ENCODE data around the gene CTNNBIP1.

- no peak for TF ChIP-seq CTCF (IDR thresholded peaks at IDR 0.05 in 2 of 3, conservative IDR thresholded peaks at IDR 0.05 in 1 of 3; ENCODE audit: borderline replicate concordance in 1 of 3, insufficient read depth in 1 of 3, low read depth in 2 of 3, low read length in 2 of 3)
- TF ChIP-seq SRF (IDR thresholded peaks at IDR 0.05; ENCODE audit: low read depth): no peak
- no peak for TF ChIP-seq EZH2phosphoT487 (IDR thresholded peaks at IDR 0.05; ENCODE audit: borderline replicate concordance)
- no peak for TF ChIP-seq EZH2 (IDR thresholded peaks at IDR 0.05)
- no peak for TF ChIP-seq POLR2A (IDR thresholded peaks at IDR 0.05; ENCODE audit: borderline replicate concordance, extremely low read depth, insufficient read depth, insufficient read length)
- no peak for TF ChIP-seq REST (IDR thresholded peaks at IDR 0.05; ENCODE audit: low read depth)
- no peak for TF ChIP-seq POLR2AphosphoS5 (IDR thresholded peaks at IDR 0.05; ENCODE audit: low read depth, low read length)
Measured at GRCh38 chr1:9838946-9839345, 71.1 kb downstream of the CTNNBIP1 start.

Measured in HCT116 (cell line).